Activated CD4-positive, alpha-beta T cell treated with anti-CD3 and anti-CD28 coated beads for 36 hours (primary cell): ENCODE results near the gene ZNF654. TPM values are rescaled to one million over a fixed set of nuclear protein-coding genes. Genes with fewer than 3 reads are reported as not detected.
"Not testable (repeated sequence)": the region's sequence is repeated elsewhere in the genome, so short reads cannot be mapped to it uniquely, and the experiment has no call there.

Experiments used
- ATAC-seq: fragments of 200-7000 bp; cut with Tn5 transposase; one replicate; pipeline ENCODE4 v1.10.0; 2021; ENCODE audit warnings: mild to moderate bottlenecking, moderate library complexity
- CTCF ChIA-PET: fragments of 350-600 bp; sonication (Branson Sonifier 250); formaldehyde crosslinking; loops from one replicate; lab custom pipeline; 2021; ENCODE audit warnings: antibody characterized with exemption; lab: Charles Lee
- POLR2A ChIA-PET: fragments of 350-600 bp; sonication (Branson Sonifier 250); formaldehyde crosslinking; loops from one replicate; lab custom pipeline; 2021; ENCODE audit warnings: antibody characterized with exemption, inconsistent platforms; lab: Charles Lee
- DNase-seq: peaks from one replicate; pipeline ENCODE4 v3.0.0-alpha.2; 2020
- H3K27ac Mint-ChIP-seq: one replicate; pipeline ENCODE4 v1.8.0; 2021; ENCODE audit warnings: mixed read lengths
- H3K27me3 Mint-ChIP-seq: one replicate; pipeline ENCODE4 v1.8.0; 2021; ENCODE audit warnings: mixed read lengths
- H3K36me3 Mint-ChIP-seq: one replicate; pipeline ENCODE4 v1.8.0; 2021; ENCODE audit warnings: low read depth, mixed read lengths
- H3K4me1 Mint-ChIP-seq: one replicate; pipeline ENCODE4 v1.8.0; 2021; ENCODE audit warnings: mixed read lengths
- H3K4me3 Mint-ChIP-seq: one replicate; pipeline ENCODE4 v1.8.0; 2021; ENCODE audit warnings: mild to moderate bottlenecking, moderate library complexity, mixed read lengths
- H3K9me3 Mint-ChIP-seq: one replicate; pipeline ENCODE4 v1.8.0; 2021; ENCODE audit warnings: low read depth, mixed read lengths
- intact Hi-C, 2 experiments: fragments of 100-400 bp; cut with DNase I in 1 of 2; cut with micrococcal nuclease in 1 of 2; formaldehyde crosslinking; loops; one replicate each; pipeline versions ENCODE4 v1.14.2 to v1.15.1; 2022 to 2024; cut with DNase I, micrococcal nuclease
- total RNA-seq, 2 experiments: library from RNA; stranded (reverse); gene quantifications; one replicate each; pipeline ENCODE4 v1.2.3, GENCODE V29; 2021

Gene ZNF654
- total RNA-seq, 2 experiments from 2014 or later = 21.3 to 28.9 TPM

DNA sequence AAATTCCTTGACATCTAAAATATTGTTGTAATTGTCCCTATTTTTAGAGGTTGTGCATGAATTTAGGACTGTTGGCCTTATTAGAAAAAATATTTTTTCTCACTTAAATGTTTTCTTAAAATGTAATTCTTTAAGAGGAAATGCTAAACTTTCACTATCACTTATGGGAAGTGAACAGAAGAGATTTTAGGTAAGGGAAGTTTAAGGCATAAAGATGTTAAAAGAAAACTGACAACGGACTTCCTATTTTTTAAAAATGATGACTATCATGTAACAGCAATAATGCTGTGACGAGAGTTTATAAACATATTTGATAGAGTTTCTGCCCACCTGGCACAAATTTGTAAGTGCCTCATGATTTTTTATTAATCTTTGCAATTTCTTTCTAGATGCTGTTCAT, 93.8 kb downstream of the ZNF654 start:
- CTCF ChIA-PET = no interaction called here
- intact Hi-C loops = no loop called here
- POLR2A ChIA-PET = no interaction called here
- peaks cover 35% of the 10 kb centered on the region for H3K36me3 Mint-ChIP-seq
- H3K27ac Mint-ChIP-seq = no peak overlapping the region
- H3K9me3 Mint-ChIP-seq = no peaks in the 10 kb centered on the region
- H3K27me3 Mint-ChIP-seq = no peaks in the 10 kb centered on the region
- peaks cover 45% of the 10 kb centered on the region for H3K4me1 Mint-ChIP-seq
- ATAC-seq (no peak), DNase-seq (no peak)
- H3K4me3 Mint-ChIP-seq = no peak overlapping the region

DNA sequence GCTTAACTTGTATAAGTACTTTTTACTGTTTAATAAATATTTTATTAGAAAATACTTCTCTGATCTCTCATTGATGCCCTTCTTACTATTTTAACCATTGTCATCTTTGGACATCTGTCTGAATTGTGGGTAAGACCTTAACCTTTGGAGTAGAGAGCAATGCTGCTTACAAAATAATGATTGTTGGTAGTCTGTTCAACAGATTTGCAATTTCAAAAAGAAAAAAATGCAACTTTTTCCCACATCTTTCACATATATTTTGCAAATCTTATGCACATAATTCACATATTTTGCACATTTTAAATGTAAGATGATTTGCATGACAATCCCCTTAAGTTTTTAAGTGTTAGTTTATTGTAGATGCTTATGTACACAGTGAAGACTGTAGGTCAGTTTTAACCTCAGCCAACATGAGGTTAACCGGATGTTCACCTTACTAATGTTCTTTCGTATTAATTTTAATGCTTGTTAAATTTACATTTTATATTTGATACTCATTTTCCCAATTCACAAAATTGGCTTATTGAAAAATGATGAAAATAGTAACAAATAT, 107.4 kb downstream of the ZNF654 start:
- ATAC-seq (no peak), DNase-seq (no peak)
- intact Hi-C loops = no loop called here
- POLR2A ChIA-PET = no interaction called here
- CTCF ChIA-PET = no interaction called here
- Mint-ChIP-seq H3K4me1 (peaks cover 2% of the 10 kb centered on the region), H3K27me3 (no peaks in the 10 kb centered on the region), H3K27ac (no peak overlapping the region), H3K4me3 (no peak overlapping the region), H3K36me3 (peaks cover 20% of the 10 kb centered on the region), H3K9me3 (no peaks in the 10 kb centered on the region)

GRCh38 chr3:88167173-88167572, 108.1 kb downstream of the ZNF654 start:
- intact Hi-C loops = no loop called here
- ATAC-seq (no peak), DNase-seq (no peak)
- POLR2A ChIA-PET = no interaction called here
- Mint-ChIP-seq H3K4me1 (peaks cover 2% of the 10 kb centered on the region), H3K36me3 (peaks cover 19% of the 10 kb centered on the region), H3K9me3 (no peaks in the 10 kb centered on the region), H3K27ac (no peak overlapping the region), H3K4me3 (no peak overlapping the region), H3K27me3 (no peaks in the 10 kb centered on the region)
- CTCF ChIA-PET = no interaction called here

GRCh38 chr3:88167704-88168103, 108.6 kb downstream of the ZNF654 start:
- Mint-ChIP-seq H3K4me1 (peaks cover 1% of the 10 kb centered on the region), H3K27me3 (no peaks in the 10 kb centered on the region), H3K4me3 (no peak overlapping the region), H3K36me3 (peaks cover 16% of the 10 kb centered on the region), H3K9me3 (no peaks in the 10 kb centered on the region), H3K27ac (no peak overlapping the region)
- CTCF ChIA-PET = no interaction called here
- DNase-seq (no peak), ATAC-seq (no peak)
- intact Hi-C loops = no loop called here
- POLR2A ChIA-PET = no interaction called here

DNA sequence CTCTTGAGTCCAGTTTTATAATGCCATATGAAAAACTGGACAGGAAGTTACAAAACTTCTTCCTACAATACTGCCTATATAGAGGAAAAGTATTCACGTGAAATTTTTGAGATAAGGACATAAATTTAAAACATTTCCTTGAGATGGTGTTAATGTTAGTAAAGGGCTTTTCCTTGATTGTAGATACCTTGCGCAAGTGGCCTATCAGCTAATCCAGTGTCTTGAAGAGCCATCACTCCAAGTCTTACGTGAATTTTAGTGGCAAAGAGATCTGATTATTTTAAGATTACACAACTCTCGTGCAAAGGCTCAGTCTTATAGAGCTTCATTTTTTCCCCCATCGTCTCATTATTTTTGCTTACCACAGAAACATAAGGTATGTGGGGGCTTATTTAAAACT, 109.1 kb downstream of the ZNF654 start:
- peaks cover 13% of the 10 kb centered on the region for H3K36me3 Mint-ChIP-seq
- CTCF ChIA-PET = no interaction called here

DNA sequence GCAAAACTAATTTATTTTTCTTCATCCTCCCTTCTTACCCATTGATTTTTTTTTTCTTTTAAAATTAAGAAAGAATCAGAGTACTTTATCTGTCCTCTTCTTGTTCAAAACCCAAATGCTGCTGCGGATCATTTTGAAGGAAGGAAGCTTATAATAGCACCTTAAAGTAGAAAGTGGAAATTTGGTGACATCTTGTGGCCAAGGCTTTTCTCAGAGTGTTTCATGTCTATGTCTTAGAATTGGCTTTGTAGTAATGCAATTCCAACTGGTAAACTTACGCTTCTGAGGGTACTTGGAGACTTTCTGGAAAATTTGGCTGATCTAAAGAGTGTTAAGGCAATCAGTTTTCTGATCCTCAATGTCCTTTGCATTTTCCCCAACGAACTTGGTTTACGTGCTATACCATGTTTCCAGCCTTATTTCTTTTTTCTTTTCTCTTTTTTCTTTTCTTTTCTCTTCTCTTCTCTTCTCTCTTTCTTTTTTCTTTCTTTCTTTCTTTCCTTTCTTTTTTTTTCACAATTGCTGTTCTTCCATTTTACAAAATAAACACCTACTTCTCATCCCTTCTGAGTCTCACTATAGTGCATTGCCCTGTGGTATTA, 121.4 kb downstream of the ZNF654 start:
- H3K27ac Mint-ChIP-seq = no peak overlapping the region
- POLR2A ChIA-PET = no interaction called here
- no peaks in the 10 kb centered on the region for H3K4me1 Mint-ChIP-seq
- ATAC-seq (peak; percentile 66), DNase-seq (peak; percentile 30)
- H3K27me3 Mint-ChIP-seq = no peaks in the 10 kb centered on the region
- peaks cover 5% of the 10 kb centered on the region for H3K36me3 Mint-ChIP-seq
- H3K4me3 Mint-ChIP-seq = no peak overlapping the region
- CTCF ChIA-PET = interaction anchor here (0.6 to 1.4 kb wide), 5 partner anchors 30 to 881 kb away, joined by 3 to 5 read pairs (median 3); no protein-coding TSS in a partner anchor
- intact Hi-C loops = loop anchor here (2.0 kb wide), 4 partner anchors 178 to 882 kb away; no protein-coding TSS in a partner anchor
- H3K9me3 Mint-ChIP-seq = peaks cover 20% of the 10 kb centered on the region

More for the DNA sequence above, 109.1 kb downstream of the ZNF654 start:
- Mint-ChIP-seq H3K9me3 (no peaks in the 10 kb centered on the region), H3K27me3 (no peaks in the 10 kb centered on the region), H3K4me3 (no peak overlapping the region), H3K27ac (no peak overlapping the region), H3K4me1 (no peaks in the 10 kb centered on the region)
- POLR2A ChIA-PET = no interaction called here
- DNase-seq (no peak), ATAC-seq (no peak)
- intact Hi-C loops = no loop called here

GRCh38 chr3:88182165-88182918, 123.3 kb downstream of the ZNF654 start:
- H3K27ac Mint-ChIP-seq, ATAC-seq, POLR2A ChIA-PET, H3K36me3 Mint-ChIP-seq, CTCF ChIA-PET, H3K4me1 Mint-ChIP-seq, H3K4me3 Mint-ChIP-seq, intact Hi-C loops, H3K27me3 Mint-ChIP-seq, DNase-seq: not testable (repeated sequence)
- H3K9me3 Mint-ChIP-seq = peaks cover 23% of the 10 kb centered on the region

- Mint-ChIP-seq H3K36me3 (peaks cover 3% of the 10 kb centered on the region), H3K4me1 (peaks cover 6% of the 10 kb centered on the region), H3K27ac (no peak overlapping the region), H3K4me3 (no peak overlapping the region), H3K9me3 (peaks cover 26% of the 10 kb centered on the region), H3K27me3 (peaks cover 2% of the 10 kb centered on the region)
- intact Hi-C loops = no loop called here
- ATAC-seq = no peak
- no peak for DNase-seq
- ChIA-PET CTCF (no interaction called here), POLR2A (no interaction called here)
Measured at GRCh38 chr3:88188436-88188835, 129.4 kb downstream of the ZNF654 start.

- H3K4me3 Mint-ChIP-seq = no peak overlapping the region
- H3K27ac Mint-ChIP-seq = no peak overlapping the region
- peaks cover 2% of the 10 kb centered on the region for H3K27me3 Mint-ChIP-seq
- intact Hi-C loops = no loop called here
- H3K4me1 Mint-ChIP-seq = peaks cover 6% of the 10 kb centered on the region
- CTCF ChIA-PET = interaction anchor here (0.7 kb wide), 1 partner anchor 505 kb away, joined by 3 read pairs; no protein-coding TSS in a partner anchor
- POLR2A ChIA-PET = no interaction called here
- H3K9me3 Mint-ChIP-seq = peaks cover 19% of the 10 kb centered on the region
- DNase-seq (peak; percentile 23), ATAC-seq (peak; percentile 91)
- peaks cover 3% of the 10 kb centered on the region for H3K36me3 Mint-ChIP-seq
Measured at GRCh38 chr3:88189361-88189810, 130.3 kb downstream of the ZNF654 start.

DNA sequence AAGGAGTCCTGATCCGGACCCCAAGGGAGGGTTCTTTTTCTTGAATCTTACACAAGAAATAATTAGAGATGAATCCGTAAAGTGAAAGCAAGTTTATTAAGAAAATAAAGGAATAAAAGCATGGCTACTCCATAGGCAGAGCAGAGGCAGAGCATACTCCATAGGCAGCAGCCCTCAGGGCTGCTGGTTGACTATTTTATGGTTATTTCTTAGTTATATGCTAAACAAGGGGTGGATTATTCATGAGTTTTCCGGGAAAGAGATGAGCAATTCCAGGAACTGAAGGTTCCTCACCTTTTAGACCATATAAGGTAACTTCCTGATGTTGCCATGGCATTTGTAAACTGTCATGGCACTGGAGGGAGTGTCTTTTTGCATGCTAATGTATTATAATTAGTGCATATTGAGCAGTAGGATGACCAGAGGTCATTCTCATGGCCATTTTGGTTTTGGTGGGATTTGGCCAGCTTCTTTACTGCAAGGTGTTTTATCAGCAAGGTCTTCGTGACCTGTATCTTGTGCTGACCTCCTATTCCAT, 132.9 kb downstream of the ZNF654 start:
- Mint-ChIP-seq H3K4me1 (peaks cover 12% of the 10 kb centered on the region), H3K4me3 (no peak overlapping the region), H3K9me3 (peaks cover 10% of the 10 kb centered on the region), H3K36me3 (no peaks in the 10 kb centered on the region), H3K27me3 (peaks cover 2% of the 10 kb centered on the region), H3K27ac (no peak overlapping the region)
- CTCF ChIA-PET = interaction anchor here (1.3 kb wide), 1 partner anchor 8 kb away, joined by 3 read pairs; no protein-coding TSS in a partner anchor
- DNase-seq (no peak), ATAC-seq (peak; percentile 13)
- intact Hi-C loops = no loop called here
- POLR2A ChIA-PET = no interaction called here

- peaks cover 12% of the 10 kb centered on the region for H3K4me1 Mint-ChIP-seq
- ATAC-seq = no peak
- CTCF ChIA-PET = interaction anchor here (1.3 kb wide), 1 partner anchor 9 kb away, joined by 3 read pairs; no protein-coding TSS in a partner anchor
- no peaks in the 10 kb centered on the region for H3K36me3 Mint-ChIP-seq
- POLR2A ChIA-PET = no interaction called here
- no peak overlapping the region for H3K4me3 Mint-ChIP-seq
- H3K27me3 Mint-ChIP-seq = peaks cover 4% of the 10 kb centered on the region
- H3K27ac Mint-ChIP-seq = no peak overlapping the region
- DNase-seq = no peak
- peaks cover 10% of the 10 kb centered on the region for H3K9me3 Mint-ChIP-seq
- intact Hi-C loops = no loop called here
Measured at GRCh38 chr3:88192631-88193030, 133.6 kb downstream of the ZNF654 start.
